ENCODE measurements around the gene CRTC3. TPM values are rescaled to one million over a fixed set of nuclear protein-coding genes. Genes with fewer than 3 reads are reported as not detected.
A peak's percentile ranks its signal among the peaks of the same experiment; 100 is the strongest.

CRTC3 gene
- total and polyA plus RNA-seq, 2 of the 13 experiments (the other 11 are each of a cell fraction or from before 2014, with no cell fraction given): 8.4 to 11.8 TPM

DNA sequence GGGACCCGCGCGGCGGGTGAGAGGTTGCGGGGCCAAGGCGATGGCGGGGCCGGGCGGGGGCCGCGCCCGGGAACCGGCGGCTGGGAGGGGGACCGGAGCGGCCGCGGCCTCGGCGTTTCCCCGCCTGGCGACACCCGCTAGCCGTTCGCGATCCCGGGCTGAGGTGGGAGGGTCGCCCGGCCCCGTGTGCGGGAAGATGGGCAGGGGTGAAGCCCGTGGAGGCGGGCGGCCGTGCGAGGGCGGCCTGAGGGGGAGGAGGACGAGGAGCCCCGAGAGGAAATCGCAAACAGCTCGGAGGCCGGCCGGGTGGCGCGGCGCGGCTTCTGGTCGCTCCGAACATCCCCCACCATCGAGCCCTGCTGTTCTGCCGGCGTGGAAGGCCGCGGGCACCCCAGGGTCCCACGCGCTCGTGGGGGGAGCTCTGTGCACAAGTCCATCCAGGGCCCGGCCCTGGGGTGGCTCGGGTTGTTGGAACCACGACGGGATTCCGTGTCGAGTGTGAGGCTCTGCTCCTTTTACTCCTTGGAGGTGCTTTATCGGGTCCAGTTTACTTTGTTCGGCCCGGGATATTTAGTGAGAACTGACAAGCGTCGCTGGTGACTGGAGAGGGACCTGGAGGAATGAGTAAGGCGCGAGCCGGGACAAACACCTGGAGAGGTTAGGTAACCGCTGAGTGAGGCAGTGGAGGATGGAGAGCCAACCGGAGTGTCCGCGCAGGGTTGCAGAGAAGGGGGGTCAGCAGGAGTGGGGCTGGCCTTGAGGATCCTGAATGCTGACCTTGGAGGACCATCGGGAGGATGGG, 728 bp downstream of the CRTC3 start (continued):
- TF ChIP-seq SAFB2 (CRISPR knock-in tag; IDR thresholded peaks at IDR 0.05; ENCODE audit: borderline replicate concordance, low read depth) (no peak), ZNF326 (CRISPR knock-in tag; IDR thresholded peaks at IDR 0.05; ENCODE audit: borderline replicate concordance) (no peak), HOXA3 (CRISPR knock-in tag; IDR thresholded peaks at IDR 0.05) (no peak), SKI (IDR thresholded peaks at IDR 0.05; ENCODE audit: partially characterized antibody) (no peak), ZNF333 (CRISPR knock-in tag; IDR thresholded peaks at IDR 0.05; ENCODE audit: borderline replicate concordance) (no peak), GFI1 (CRISPR knock-in tag; IDR thresholded peaks at IDR 0.05; ENCODE audit: borderline replicate concordance) (0 out of 2 replicates have a peak, but pooled peaks have one; percentile 30), KDM2A (CRISPR knock-in tag; IDR thresholded peaks at IDR 0.05; ENCODE audit: borderline replicate concordance, low read depth) (peak; percentile 54; the same call in 1 of the 2 replicates), ATM (IDR thresholded peaks at IDR 0.05; ENCODE audit: borderline replicate concordance) (no peak), ZBTB38 (CRISPR knock-in tag; IDR thresholded peaks at IDR 0.05) (no peak), ZNF616 (CRISPR knock-in tag; IDR thresholded peaks at IDR 0.05; ENCODE audit: low read depth) (no peak), ZFX (CRISPR knock-in tag; IDR thresholded peaks at IDR 0.05; ENCODE audit: low read depth) (peak; percentile 25; the same call in 1 of the 2 replicates), MAFF (IDR thresholded peaks at IDR 0.05; ENCODE audit: low read depth, low read length) (no peak), IKZF1 (IDR thresholded peaks at IDR 0.05) (no peak), EZH2 (conservative IDR thresholded peaks at IDR 0.05; ENCODE audit: low read depth, low read length) (no peak), STAT5B (CRISPR knock-in tag; IDR thresholded peaks at IDR 0.05) (no peak), POLR2A (IDR thresholded peaks at IDR 0.05; ENCODE audit: insufficient read depth in 1 of 2, low read depth in 2 of 2, low read length in 2 of 2) (no peak), RCOR2 (CRISPR knock-in tag; IDR thresholded peaks at IDR 0.05) (no peak), ZNF749 (CRISPR knock-in tag; IDR thresholded peaks at IDR 0.05; ENCODE audit: borderline replicate concordance) (no peak), U2AF1 (optimal IDR thresholded peaks at IDR 0.05; ENCODE audit: low read depth, low read length) (peak; percentile 32), SIN3A (IDR thresholded peaks at IDR 0.05; ENCODE audit: borderline replicate concordance, low read depth, low read length) (no peak)
- TF ChIP-seq, protein P1, sequence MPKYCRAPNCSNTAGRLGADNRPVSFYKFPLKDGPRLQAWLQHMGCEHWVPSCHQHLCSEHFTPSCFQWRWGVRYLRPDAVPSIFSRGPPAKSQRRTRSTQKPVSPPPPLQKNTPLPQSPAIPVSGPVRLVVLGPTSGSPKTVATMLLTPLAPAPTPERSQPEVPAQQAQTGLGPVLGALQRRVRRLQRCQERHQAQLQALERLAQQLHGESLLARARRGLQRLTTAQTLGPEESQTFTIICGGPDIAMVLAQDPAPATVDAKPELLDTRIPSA (CRISPR knock-in tag; IDR thresholded peaks at IDR 0.05; ENCODE audit: borderline replicate concordance): 0 out of 2 replicates have a peak, but pooled peaks have one; percentile 9
- TF ChIP-seq, protein P2, sequence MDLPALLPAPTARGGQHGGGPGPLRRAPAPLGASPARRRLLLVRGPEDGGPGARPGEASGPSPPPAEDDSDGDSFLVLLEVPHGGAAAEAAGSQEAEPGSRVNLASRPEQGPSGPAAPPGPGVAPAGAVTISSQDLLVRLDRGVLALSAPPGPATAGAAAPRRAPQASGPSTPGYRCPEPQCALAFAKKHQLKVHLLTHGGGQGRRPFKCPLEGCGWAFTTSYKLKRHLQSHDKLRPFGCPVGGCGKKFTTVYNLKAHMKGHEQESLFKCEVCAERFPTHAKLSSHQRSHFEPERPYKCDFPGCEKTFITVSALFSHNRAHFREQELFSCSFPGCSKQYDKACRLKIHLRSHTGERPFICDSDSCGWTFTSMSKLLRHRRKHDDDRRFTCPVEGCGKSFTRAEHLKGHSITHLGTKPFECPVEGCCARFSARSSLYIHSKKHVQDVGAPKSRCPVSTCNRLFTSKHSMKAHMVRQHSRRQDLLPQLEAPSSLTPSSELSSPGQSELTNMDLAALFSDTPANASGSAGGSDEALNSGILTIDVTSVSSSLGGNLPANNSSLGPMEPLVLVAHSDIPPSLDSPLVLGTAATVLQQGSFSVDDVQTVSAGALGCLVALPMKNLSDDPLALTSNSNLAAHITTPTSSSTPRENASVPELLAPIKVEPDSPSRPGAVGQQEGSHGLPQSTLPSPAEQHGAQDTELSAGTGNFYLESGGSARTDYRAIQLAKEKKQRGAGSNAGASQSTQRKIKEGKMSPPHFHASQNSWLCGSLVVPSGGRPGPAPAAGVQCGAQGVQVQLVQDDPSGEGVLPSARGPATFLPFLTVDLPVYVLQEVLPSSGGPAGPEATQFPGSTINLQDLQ (CRISPR knock-in tag; IDR thresholded peaks at IDR 0.05): no peak
- TF ChIP-seq, protein P3, sequence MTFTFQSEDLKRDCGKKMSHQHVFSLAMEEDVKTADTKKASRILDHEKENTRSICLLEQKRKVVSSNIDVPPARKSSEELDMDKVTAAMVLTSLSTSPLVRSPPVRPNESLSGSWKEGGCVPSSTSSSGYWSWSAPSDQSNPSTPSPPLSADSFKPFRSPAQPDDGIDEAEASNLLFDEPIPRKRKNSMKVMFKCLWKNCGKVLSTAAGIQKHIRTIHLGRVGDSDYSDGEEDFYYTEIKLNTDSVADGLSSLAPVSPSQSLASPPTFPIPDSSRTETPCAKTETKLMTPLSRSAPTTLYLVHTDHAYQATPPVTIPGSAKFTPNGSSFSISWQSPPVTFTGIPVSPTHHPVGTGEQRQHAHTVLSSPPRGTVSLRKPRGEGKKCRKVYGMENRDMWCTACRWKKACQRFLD (CRISPR knock-in tag; IDR thresholded peaks at IDR 0.05; ENCODE audit: borderline replicate concordance): peak; percentile 62; the same call in 1 of the 2 replicates
- TF ChIP-seq, protein P4, sequence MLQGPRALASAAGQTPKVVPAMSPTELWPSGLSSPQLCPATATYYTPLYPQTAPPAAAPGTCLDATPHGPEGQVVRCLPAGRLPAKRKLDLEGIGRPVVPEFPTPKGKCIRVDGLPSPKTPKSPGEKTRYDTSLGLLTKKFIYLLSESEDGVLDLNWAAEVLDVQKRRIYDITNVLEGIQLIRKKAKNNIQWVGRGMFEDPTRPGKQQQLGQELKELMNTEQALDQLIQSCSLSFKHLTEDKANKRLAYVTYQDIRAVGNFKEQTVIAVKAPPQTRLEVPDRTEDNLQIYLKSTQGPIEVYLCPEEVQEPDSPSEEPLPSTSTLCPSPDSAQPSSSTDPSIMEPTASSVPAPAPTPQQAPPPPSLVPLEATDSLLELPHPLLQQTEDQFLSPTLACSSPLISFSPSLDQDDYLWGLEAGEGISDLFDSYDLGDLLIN (CRISPR knock-in tag; IDR thresholded peaks at IDR 0.05; ENCODE audit: borderline replicate concordance): no peak
